HG03045 (cell line): Measurements from ENCODE around the gene KYNU.
"Not testable (repeated sequence)": the region's sequence is repeated elsewhere in the genome, so short reads cannot be mapped to it uniquely, and the experiment has no call there.

Source experiments
- ATAC-seq: cut with Tn5 transposase; IDR thresholded peaks from one replicate; pipeline ENCODE4 v1.9.1; 2021; ENCODE audit warnings: mild to moderate bottlenecking, moderate library complexity; ENCODE audit not compliant: unreplicated experiment

The KYNU gene

DNA sequence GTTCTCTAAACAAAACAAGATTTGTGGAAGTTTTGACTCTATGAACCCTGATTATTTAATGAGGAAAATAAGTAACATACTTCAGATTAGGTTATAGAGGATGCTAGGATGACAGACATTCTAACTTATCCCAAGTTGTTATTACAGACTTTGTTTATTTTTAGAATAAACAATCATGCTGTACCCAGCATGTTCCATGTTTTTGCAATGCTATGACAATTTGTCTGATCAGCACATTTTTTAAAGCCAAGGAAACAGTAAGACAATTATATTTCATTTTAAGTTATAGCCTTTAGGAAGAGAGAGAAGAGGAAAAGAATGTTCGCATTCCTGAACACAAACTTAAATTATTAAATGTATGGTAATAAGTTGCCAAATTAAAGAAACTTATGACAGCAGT, 119.8 kb downstream of the KYNU start:
- ATAC-seq, result no peak

DNA sequence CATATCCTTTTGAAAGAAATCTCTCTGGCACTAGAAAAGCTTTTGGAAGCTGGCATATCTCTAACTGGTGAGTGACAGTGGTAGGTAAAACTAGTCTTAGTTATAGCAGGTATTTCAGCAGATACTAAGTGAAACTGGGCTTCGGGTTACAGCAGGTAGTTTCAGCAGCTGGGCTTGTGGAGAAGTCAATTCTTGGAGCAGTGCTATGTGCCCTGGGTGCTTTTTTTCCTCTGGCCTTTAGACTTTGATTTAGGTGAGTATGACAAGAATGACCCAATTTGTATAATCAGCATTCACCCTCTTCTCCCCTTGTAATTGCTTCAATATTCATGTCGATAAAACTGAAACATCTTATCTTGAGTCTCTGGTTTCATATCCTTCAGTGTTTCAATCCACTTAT, 123.1 kb downstream of the KYNU start:
- ATAC-seq, result no peak

DNA sequence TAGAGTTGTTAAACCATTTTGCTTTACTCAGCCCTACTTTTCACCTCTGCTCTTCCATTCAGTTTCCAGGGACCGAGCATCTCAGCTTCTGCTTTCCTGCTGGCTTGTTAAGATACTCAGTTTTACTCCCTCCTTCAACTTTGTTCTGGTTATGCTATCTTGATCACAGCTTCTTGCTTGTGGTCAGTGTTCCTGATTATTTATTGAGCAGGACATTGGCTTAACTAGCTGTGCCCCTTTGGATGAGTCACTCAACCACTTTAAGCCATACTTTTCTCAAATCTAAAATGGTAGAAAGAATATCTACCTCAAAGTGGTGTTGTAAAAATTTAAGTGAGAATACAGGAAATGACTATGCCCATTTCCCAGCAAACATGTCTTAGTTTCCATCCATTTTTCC, 124.0 kb downstream of the KYNU start:
- ATAC-seq, result no peak

DNA sequence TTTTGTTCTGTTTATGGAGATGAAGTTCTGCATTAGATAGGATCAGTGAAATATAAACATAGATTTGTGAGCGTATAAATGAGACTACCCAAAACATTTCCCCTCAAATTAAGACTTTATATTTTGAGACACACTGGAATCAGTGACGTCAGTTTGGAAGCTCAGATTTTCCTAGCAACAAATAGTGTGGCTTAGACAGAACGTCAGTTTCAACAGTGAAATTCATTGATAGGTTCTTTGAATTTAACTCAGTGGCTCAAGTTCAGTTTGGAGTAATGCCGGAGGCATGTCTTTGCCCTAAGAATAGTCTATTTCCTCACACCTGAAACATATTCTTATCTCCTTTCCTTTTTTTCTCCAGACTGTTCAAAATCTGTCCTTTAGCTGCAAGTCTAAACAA, 138.2 kb downstream of the KYNU start:
- no peak for ATAC-seq

DNA sequence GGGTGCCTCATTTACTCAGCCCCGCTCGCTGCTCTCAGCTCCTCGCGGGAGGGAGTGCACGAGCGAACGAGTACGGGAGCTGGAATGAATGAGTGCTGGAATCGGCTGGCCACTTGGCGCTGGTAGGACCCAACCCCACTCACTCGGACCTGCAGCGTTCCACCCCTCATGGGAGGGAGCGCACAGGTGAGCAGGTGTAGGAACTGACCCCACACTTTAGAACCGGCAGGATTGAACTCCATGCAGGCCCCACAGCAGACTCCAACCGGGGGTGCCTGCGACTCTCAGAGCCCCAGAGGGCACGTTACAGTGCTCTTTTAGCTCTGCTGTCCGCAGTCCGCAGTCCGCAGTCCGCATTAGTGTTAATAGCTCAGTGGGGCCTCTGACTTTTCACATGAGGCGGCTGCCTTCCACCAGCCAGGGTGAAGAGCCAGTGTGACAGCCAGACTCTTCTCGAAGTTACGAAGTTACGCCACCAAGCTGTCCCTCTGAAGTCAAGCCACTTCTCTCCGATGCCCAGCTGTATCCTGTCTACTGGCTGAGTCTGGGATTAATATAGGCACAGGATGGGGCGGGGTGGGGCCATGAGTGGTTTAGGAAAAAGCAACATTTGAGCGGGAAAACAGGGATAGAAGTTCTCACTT, 149.1 kb downstream of the KYNU start:
- no peak for ATAC-seq

DNA sequence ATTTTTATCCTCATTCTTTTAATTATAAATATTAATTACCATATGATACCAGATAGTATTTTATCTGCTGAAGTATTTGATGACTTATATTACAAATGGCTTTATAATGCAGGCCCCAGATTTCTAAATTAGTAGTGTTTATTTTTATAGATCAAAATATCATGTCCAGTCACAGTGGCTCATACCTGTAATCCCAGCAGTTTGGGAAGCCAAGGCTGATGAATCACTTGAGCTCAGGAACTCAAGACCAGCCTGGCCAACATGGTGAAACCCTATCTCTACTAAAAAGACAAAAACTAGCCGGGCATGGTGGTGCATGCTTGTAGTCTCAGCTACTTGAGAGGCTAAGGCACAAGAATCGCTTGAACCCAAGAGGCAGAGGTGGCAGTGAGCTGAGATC, 151.7 kb downstream of the KYNU start:
- ATAC-seq, result no peak

DNA sequence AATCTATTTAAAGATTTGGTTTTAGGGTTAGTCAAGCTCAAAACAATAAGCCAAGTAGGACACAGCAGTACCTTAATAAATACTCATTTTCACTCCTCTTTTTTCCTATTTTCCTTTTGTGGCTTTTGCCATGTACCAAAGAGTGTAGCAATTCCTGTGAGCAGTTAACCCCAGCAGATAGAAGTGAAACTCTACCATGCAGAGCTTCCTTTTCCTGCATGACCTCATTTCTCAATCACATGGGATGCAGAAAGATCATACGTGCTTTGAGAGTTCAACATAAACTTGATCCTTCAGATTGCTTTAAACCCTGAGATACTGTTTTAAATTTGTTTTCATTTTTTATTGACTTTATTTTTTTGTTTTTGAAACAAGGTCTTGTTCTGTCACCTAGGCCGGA, 152.7 kb downstream of the KYNU start:
- no peak for ATAC-seq

DNA sequence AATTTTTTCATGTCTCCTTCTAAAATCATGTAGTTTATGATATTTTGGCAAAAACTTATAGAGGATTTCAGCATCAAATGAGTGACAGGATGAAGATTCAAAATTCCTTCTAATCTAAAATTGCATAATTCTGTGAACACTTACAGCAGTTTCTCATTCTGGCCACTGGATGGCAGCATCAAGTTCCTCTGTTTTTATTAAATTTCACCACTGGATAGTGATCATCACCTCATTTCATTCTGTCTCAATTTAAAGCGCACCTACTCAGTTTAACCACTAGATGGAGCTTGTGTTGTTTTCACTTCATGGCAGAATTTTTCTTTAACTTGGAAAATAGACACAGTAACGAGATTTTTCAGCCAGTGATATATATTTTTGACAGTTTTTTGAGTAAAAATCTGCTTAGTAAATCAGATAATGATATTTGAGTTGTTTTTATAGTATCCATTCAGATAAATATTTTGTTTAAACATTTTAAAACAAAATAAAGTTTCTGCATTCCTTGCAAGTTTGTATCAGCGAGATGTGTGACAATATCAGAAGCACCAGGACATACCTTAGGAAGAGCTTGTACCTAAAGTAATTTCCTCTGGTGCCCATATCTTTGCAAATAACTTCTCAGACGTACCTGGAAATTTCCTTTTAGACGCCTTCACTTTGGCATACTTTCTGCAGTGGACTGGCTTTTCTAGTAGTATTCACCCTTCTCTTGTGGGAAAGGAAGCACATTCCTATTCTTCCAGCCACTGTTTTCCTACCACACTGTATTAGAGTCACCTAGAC, 157.0 kb downstream of the KYNU start:
- peak; percentile 87 for ATAC-seq

DNA sequence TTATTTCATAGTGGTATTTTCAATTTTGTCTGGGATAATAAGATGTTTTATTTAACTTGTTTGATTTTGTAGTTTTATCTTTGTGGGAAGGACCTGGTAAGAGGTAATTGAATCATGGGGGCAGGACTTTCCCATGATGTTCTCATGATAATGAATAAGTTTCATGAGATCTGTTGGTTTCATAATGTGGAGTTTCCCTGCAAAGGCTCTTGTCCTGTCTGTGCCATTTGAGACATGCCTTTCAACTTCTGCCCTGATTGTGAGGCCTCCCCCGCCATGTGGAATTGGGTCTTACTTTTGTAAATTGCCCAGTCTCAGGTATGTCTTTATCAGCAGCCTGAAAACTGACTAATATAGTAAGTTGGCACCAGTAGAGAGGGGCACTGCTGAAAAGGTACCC, 174.0 kb downstream of the KYNU start:
- ATAC-seq, result no peak

DNA sequence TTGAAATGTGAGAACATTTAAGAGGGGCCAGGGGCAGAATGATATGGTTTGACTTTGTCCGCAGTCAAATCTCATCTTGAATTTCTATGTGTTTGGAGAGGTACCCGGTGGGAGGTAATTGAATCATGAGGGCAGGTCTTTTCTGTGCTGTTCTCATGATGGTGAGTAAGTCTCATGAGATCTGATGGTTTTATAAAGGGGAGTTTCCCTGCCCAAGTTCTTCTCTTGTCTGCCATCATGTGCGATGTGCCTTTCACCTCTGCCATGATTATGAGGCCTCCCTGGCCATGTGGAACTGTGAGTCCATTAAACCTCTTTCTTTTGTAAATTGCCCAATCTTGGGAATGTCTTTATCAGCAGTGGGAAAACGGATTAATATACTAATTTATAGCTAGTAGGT, 176.0 kb downstream of the KYNU start:
- ATAC-seq, result not testable (repeated sequence)

DNA sequence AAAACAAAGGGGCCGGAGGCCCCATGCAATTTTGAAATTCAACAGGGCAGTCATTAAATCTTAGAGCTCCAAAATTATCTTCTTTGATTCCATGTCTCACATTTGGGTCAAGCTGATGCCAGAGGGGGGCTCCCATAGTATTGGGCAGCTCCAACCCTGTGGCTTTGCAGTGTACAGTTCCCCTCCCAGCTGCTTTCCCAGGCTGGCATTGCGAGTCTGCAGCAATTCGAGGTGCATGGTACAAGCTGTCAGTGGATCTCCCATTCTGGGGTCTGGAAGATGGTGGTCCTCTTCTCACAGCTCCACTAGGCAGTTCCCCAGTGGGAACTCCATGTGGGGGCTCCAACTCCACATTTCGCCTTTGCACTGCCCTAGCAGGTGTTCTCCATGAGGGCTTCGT, 179.1 kb downstream of the KYNU start:
- ATAC-seq, result no peak

DNA sequence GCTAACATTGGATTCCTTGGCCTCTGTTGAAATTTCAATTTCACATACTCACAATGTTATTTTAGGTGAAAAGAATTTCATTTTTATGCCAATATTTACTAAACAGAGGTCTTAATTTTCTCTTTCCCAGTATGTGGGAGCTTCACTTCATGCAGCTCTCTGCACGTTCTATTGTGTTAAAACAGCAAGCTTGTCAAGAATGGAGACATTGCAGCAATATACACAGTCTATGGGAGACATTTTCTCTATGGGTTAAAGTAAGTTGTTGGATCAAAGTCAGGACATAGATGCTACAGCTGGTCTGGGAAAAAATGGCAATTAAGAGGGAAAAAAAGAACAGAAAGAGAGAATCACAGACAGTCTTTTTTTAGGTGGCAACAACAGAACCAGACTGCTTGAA, 181.4 kb downstream of the KYNU start:
- no peak for ATAC-seq

DNA sequence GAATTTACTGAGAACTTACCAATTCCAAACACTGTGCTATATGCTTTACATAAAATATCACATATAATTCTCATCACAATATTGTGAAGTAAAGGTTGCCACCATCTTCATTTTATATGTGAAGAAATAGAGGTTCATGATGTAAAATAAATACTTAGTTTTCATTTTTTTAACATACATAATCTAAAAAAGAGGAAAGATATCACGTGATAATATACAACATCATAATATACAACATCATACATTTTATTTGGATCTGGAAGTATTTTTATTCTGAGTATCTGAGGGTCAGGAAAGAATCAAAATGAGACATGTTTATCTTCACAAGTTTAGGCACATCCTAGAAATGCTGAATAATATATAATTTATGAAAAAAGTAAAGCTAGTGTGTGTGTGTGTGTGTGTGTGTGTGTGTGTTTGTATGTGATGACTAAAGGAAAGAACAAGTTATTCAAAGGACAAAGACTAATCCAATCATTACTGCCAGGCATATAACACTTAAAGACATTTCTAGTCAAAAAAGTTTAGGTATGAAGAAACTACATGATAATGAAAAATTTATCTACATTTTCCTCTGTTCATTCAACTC, 186.2 kb downstream of the KYNU start:
- ATAC-seq, result no peak

DNA sequence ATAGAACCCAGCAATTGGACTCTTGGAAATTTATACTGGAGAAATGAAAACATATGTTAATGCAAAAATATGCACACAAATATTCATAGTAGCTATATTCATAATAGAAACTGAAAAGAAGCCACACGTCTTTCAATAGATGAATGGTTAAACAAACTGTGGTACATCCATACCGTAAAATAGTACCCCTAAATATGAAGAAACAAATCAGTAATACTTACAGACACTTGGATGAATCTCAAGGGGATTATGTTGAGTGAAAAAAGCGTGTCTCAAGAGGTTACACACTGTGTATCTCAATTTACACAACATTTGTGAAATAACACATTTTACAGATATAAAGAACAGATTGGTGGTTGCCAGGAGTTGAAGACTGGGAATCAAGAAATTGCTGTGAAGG, 190.6 kb downstream of the KYNU start:
- no peak for ATAC-seq

DNA sequence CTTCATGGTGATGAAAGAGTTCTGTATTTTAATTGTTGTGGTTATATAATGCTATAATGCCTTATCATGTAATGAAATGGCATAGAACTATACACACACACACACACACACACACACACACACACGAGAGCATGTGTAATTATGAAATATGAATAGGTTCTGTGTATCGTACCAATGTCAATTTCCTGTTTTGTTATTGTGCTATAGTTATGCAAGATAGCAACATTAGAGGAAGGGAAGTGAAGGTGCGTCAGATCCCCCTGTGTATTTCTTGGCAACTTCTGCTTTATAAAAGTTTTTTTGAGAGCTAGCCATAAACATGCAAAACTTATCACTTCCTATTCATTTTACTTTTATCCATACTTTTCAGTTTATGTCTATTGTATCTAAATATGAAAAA, 191.0 kb downstream of the KYNU start:
- ATAC-seq, result no peak

DNA sequence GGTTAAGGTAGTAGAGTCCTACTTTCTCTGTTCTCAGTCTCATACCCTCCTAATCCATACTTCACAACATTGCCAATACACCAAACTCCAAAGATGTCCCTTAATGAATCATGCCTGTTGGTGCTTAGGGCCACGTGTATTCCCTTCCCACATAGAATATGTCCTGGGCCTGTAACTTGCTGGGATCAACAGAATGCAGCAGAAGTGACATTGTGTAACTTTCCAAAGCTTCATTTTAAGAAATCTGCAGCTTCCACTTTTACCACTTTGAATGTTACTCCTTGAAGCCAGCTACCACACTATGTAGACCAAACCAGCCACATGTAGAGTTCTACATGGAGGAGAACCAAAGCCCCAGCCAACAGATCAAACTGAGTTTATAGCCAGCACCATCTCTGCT, 193.2 kb downstream of the KYNU start:
- ATAC-seq, result no peak

DNA sequence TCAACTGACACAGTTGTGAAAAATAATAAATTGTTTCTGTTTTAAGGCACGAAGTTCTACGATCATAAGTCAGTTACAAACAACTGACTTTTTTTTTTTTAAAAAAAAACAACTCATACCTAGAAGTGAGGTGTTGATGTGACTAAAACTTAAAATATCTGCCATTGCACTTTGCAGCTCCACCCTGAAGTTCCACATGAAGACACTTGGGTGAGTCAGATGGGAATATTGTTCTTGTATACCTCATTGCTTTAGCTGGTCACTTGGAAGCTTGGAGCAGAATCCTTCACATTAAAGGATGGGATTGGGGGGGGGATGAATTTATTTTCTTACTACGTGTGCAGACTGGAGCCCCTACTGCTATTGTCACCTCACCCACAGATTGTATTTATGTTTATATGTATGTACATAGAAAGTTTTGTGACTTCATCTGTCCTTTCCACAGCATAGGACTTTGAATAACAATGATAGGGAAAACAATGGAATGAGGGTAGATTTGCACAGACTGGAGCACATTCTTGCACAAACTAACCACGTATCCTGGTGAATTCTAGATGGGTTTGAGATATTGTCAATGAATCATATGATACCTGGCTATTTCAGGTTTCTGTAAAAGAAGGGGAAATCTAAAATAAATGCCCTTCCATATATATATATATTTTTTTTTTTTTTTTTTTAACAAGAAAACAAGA, 193.9 kb downstream of the KYNU start:
- ATAC-seq, result no peak

DNA sequence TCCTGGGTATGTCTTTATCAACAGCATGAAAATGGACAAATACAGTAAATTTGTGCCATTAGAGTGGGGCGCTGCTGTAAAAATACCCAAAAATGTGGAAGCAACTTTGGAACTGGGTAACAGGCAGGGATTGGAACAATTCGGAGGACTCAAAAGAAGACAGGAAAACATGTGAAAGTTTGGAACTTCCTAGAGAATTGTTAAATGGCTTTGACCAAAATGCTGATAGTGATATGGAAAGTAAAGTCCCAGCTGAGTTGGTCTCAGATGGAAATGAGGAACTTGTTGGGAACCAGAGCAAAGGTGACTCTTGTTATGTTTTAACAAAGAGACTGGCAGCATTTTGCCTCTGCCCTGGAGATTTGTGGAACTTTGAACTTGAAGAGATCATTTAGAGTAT, 197.4 kb downstream of the KYNU start:
- not testable (repeated sequence) for ATAC-seq

DNA sequence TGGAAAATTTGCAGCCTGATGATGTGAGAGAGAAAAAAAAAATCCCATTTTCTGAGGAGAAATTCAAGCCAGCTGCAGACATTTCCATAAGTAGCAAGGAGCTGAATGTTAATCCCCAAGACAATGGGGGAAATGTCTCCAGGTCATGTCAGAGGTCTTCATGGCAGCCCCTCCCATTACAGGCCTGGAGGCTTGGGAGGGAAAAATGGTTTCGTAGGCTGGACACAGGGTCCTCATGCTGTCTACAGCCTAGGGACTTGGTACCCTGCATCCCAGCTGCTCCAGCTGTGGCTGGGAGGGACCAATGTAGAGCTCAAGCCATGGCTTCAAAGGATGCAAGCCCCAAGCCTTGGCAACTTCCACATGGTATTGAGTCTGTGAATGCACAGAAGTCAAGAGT, 198.2 kb downstream of the KYNU start:
- ATAC-seq, result no peak

DNA sequence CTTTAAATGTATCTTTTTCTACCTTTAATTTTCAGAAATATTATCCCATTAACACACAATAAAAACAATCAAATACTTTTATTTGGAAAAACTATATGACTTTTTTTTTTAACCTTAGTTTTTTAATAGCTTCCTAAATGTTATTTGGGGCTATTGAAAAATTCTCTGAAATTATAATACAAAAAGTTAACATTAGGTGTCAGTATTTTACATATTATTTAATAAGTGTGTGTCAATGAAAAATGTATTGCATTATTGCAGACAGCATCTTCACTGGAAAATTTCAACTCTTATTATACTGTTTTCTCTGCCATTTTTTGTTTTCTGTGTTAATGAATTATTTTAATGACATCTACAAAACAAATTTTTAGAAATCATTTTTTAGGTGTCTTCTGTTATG, 200.6 kb downstream of the KYNU start:
- no peak for ATAC-seq

DNA sequence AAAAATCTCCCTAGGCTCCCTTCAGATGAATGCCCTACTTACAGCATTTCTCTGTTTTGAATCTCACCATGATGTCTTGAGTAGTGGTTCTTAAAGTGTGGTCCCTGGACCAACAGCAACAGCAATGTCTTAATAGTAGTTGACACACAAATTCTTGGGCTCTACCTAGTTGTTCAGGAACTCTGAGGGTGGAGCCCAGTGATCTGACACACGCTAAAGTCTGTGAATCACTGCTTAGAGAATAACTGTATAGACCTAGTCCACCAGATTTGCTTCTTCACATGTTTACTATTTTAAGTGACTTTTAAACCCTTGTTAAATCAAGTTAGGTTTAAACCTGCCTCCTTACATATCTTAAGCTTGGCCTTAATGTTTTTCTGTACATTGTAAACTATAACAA, 204.2 kb downstream of the KYNU start:
- ATAC-seq, result no peak

DNA sequence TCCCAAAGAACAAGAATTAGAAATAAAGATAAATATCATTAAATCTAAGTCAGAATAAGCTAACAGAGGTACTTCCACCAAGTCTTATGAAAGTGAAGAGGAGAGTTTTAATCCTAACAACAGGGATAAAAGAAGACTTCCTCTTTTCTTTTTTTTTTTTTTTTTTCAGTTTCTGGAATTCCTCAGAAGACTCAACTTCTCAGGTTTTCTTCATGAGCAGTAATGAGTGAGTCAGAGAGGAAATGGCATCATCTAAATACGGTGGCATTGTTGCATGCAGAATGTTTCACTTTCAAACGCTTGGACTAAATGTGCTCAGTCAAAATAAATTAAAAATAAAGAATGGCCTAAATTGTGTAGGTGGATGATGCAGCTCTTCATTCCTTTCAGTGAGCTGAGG, 206.2 kb downstream of the KYNU start:
- ATAC-seq, result no peak
